ENCODE data around the gene GMDS. TPM values are rescaled to one million over a fixed set of nuclear protein-coding genes. Genes with fewer than 3 reads are reported as not detected.

GMDS gene
- total RNA-seq, 2 donors from 2014 or later: 25.4 to 29.5 TPM

- Mint-ChIP-seq H3K4me1 (peaks cover 3% of the 10 kb centered on the region), H3K27me3 (ENCODE audit: insufficient read depth) (no peaks in the 10 kb centered on the region), H3K4me3 (no peak overlapping the region), H3K9me3 (peaks cover 5% of the 10 kb centered on the region), H3K27ac (no peak overlapping the region), H3K36me3 (ENCODE audit: low read depth) (no peaks in the 10 kb centered on the region)
- no peaks in the 10 kb centered on the region for H3K27me3 ChIP-seq (ENCODE audit: control insufficient read depth, insufficient read depth, low read length, poor library complexity, severe bottlenecking)
- no peaks in the 10 kb centered on the region for H3K9me3 ChIP-seq (ENCODE audit: control insufficient read depth, low read length)
- no peak for DNase-seq
- H3K4me3 ChIP-seq (ENCODE audit: low read length): no peak overlapping the region
- H3K27ac ChIP-seq (ENCODE audit: low read depth, low read length): no peak overlapping the region
- H3K36me3 ChIP-seq (ENCODE audit: control insufficient read depth, insufficient read depth, low read length): no peaks in the 10 kb centered on the region
- no peaks in the 10 kb centered on the region for H3K4me1 ChIP-seq (ENCODE audit: control insufficient read depth, insufficient read depth, low read length)
- 87 to 100% methylated on average over 1 of the region's 1 CpG for WGBS, 2 experiments (ENCODE audit: insufficient coverage in 1 of 2, insufficient read length in 1 of 2)
- no peak for TF ChIP-seq CTCF (conservative IDR thresholded peaks at IDR 0.05)
- no peak overlapping the region for H3K9ac ChIP-seq (ENCODE audit: extremely low read depth, low read length, poor library complexity, severe bottlenecking)
Measured at GRCh38 chr6:1825277-1825676, 420.1 kb downstream of the GMDS start.

GRCh38 chr6:1821513-1822183 is 423.8 kb downstream of the GMDS start:
- no peak overlapping the region for H3K27ac ChIP-seq (ENCODE audit: low read depth, low read length)
- no peak overlapping the region for H3K27ac Mint-ChIP-seq
- no peak overlapping the region for H3K4me3 Mint-ChIP-seq
- no peak for TF ChIP-seq CTCF (conservative IDR thresholded peaks at IDR 0.05)
- no peak overlapping the region for H3K4me3 ChIP-seq (ENCODE audit: low read length)
- no peak for DNase-seq
- H3K9me3 Mint-ChIP-seq: no peaks in the 10 kb centered on the region
- no peaks in the 10 kb centered on the region for H3K36me3 Mint-ChIP-seq (ENCODE audit: low read depth)
- no peak overlapping the region for H3K9ac ChIP-seq (ENCODE audit: extremely low read depth, low read length, poor library complexity, severe bottlenecking)
- no peaks in the 10 kb centered on the region for H3K27me3 Mint-ChIP-seq (ENCODE audit: insufficient read depth)
- 74 to 89% methylated on average over 5 to 11 of the region's 11 CpGs for WGBS, 2 experiments (ENCODE audit: insufficient coverage in 1 of 2, insufficient read length in 1 of 2)
- no peaks in the 10 kb centered on the region for H3K9me3 ChIP-seq (ENCODE audit: control insufficient read depth, low read length)
- H3K4me1 Mint-ChIP-seq: peaks cover 3% of the 10 kb centered on the region
- no peaks in the 10 kb centered on the region for H3K36me3 ChIP-seq (ENCODE audit: control insufficient read depth, insufficient read depth, low read length)
- H3K4me1 ChIP-seq (ENCODE audit: control insufficient read depth, insufficient read depth, low read length): no peaks in the 10 kb centered on the region
- no peaks in the 10 kb centered on the region for H3K27me3 ChIP-seq (ENCODE audit: control insufficient read depth, insufficient read depth, low read length, poor library complexity, severe bottlenecking)

GRCh38 chr6:1821164-1821512 is 424.3 kb downstream of the GMDS start:
- Histone ChIP-seq H3K36me3 (ENCODE audit: control insufficient read depth, insufficient read depth, low read length) (no peaks in the 10 kb centered on the region), H3K27ac (ENCODE audit: low read depth, low read length) (no peak overlapping the region), H3K4me1 (ENCODE audit: control insufficient read depth, insufficient read depth, low read length) (no peaks in the 10 kb centered on the region), H3K9me3 (ENCODE audit: control insufficient read depth, low read length) (no peaks in the 10 kb centered on the region), H3K9ac (ENCODE audit: extremely low read depth, low read length, poor library complexity, severe bottlenecking) (no peak overlapping the region), H3K27me3 (ENCODE audit: control insufficient read depth, insufficient read depth, low read length, poor library complexity, severe bottlenecking) (no peaks in the 10 kb centered on the region), H3K4me3 (ENCODE audit: low read length) (no peak overlapping the region)
- Mint-ChIP-seq H3K4me1 (peaks cover 3% of the 10 kb centered on the region), H3K4me3 (no peak overlapping the region), H3K9me3 (no peaks in the 10 kb centered on the region), H3K36me3 (ENCODE audit: low read depth) (no peaks in the 10 kb centered on the region), H3K27me3 (ENCODE audit: insufficient read depth) (no peaks in the 10 kb centered on the region), H3K27ac (no peak overlapping the region)
- WGBS, 2 experiments (ENCODE audit: insufficient coverage in 1 of 2, insufficient read length in 1 of 2): 94% methylated on average over 9 to 11 of the region's 11 CpGs
- no peak for DNase-seq
- no peak for TF ChIP-seq CTCF (conservative IDR thresholded peaks at IDR 0.05)

All from endodermal cell (in vitro differentiated cells).